ENCODE measurements around the gene DBX2.

DBX2 gene

GRCh38 chr12:45042599-45042998 is 8.3 kb downstream of the DBX2 start:
- no peak for DNase-seq (ENCODE audit: low read depth)
- no peak overlapping the region for H3K4me3 ChIP-seq (ENCODE audit: low read depth, low read length)
- no peak for TF ChIP-seq CTCF (IDR thresholded peaks at IDR 0.05; ENCODE audit: control insufficient read depth, extremely low read depth, insufficient read depth)

GRCh38 chr12:45040977-45041376 is 9.9 kb downstream of the DBX2 start:
- TF ChIP-seq CTCF (IDR thresholded peaks at IDR 0.05; ENCODE audit: control insufficient read depth, extremely low read depth, insufficient read depth) = no peak
- DNase-seq (ENCODE audit: low read depth) = no peak
- no peak overlapping the region for H3K4me3 ChIP-seq (ENCODE audit: low read depth, low read length)

GRCh38 chr12:45039757-45040156 is 11.1 kb downstream of the DBX2 start:
- no peak for TF ChIP-seq CTCF (IDR thresholded peaks at IDR 0.05; ENCODE audit: control insufficient read depth, extremely low read depth, insufficient read depth)
- DNase-seq (ENCODE audit: low read depth) = no peak
- no peak overlapping the region for H3K4me3 ChIP-seq (ENCODE audit: low read depth, low read length)

- DNase-seq (ENCODE audit: low read depth) = no peak
- no peak overlapping the region for H3K4me3 ChIP-seq (ENCODE audit: low read depth, low read length)
- TF ChIP-seq CTCF (IDR thresholded peaks at IDR 0.05; ENCODE audit: control insufficient read depth, extremely low read depth, insufficient read depth) = no peak
Observed at GRCh38 chr12:45034861-45035265, 16.0 kb downstream of the DBX2 start.

DNA sequence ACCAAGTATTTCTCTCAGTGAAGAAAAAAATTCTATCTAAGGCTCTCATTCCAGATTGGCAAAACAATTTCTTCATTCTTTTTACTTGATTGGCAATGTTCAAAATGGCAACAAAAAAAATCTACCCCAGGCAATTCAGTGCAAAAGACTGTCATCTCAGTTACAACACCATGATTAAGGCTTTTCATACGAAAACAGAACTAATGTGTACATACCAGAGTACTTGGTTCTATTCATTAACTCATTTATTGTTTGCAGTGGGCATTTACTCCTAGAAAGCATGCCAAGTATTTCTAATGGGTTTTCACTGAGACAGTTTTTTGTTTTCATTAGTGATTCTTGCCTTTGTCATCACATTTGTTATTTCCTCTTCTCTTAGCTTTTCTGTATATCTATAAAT is 33.0 kb downstream of the DBX2 start:
- H3K4me3 ChIP-seq (ENCODE audit: low read depth, low read length) = no peak overlapping the region
- no peak for TF ChIP-seq CTCF (IDR thresholded peaks at IDR 0.05; ENCODE audit: control insufficient read depth, extremely low read depth, insufficient read depth)
- DNase-seq (ENCODE audit: low read depth) = no peak

GRCh38 chr12:45014396-45014795 is 36.5 kb downstream of the DBX2 start:
- TF ChIP-seq CTCF (IDR thresholded peaks at IDR 0.05; ENCODE audit: control insufficient read depth, extremely low read depth, insufficient read depth) = no peak
- H3K4me3 ChIP-seq (ENCODE audit: low read depth, low read length) = no peak overlapping the region
- no peak for DNase-seq (ENCODE audit: low read depth)

- no peak for DNase-seq (ENCODE audit: low read depth)
Observed at GRCh38 chr12:45012749-45013148, 38.1 kb downstream of the DBX2 start.

More at GRCh38 chr12:45012749-45013148, 38.1 kb downstream of the DBX2 start:
- H3K4me3 ChIP-seq (ENCODE audit: low read depth, low read length) = no peak overlapping the region
- TF ChIP-seq CTCF (IDR thresholded peaks at IDR 0.05; ENCODE audit: control insufficient read depth, extremely low read depth, insufficient read depth) = no peak
